HG02610 (cell line): ENCODE results near the gene ACTN4.
"Not testable (repeated sequence)": the region's sequence is repeated elsewhere in the genome, so short reads cannot be mapped to it uniquely, and the experiment has no call there.

Source experiments
- ATAC-seq: cut with Tn5 transposase; IDR thresholded peaks from one replicate; pipeline ENCODE4 v1.9.1; 2021; ENCODE audit warnings: mild to moderate bottlenecking, moderate library complexity; ENCODE audit not compliant: unreplicated experiment

The ACTN4 gene

GRCh38 chr19:38735257-38735686, 87.8 kb downstream of the ACTN4 start:
- ATAC-seq: no peak

- no peak for ATAC-seq
Observed at GRCh38 chr19:38736036-38736412, 88.6 kb downstream of the ACTN4 start.

- ATAC-seq: no peak
Observed at GRCh38 chr19:38736413-38737280, 89.2 kb downstream of the ACTN4 start.

- ATAC-seq: no peak
Observed at GRCh38 chr19:38737281-38737865, 89.9 kb downstream of the ACTN4 start.

GRCh38 chr19:38737921-38738737, 90.7 kb downstream of the ACTN4 start:
- no peak for ATAC-seq

GRCh38 chr19:38739440-38740256, 92.2 kb downstream of the ACTN4 start:
- no peak for ATAC-seq

- no peak for ATAC-seq
Observed at GRCh38 chr19:38740257-38740592, 92.8 kb downstream of the ACTN4 start.

GRCh38 chr19:38740932-38741331, 93.5 kb downstream of the ACTN4 start:
- no peak for ATAC-seq

GRCh38 chr19:38741670-38742069, 94.2 kb downstream of the ACTN4 start:
- ATAC-seq: no peak

GRCh38 chr19:38742296-38742695, 94.8 kb downstream of the ACTN4 start:
- no peak for ATAC-seq

GRCh38 chr19:38742906-38743305, 95.5 kb downstream of the ACTN4 start:
- no peak for ATAC-seq

- ATAC-seq: no peak
Observed at GRCh38 chr19:38743394-38744297, 96.2 kb downstream of the ACTN4 start.

GRCh38 chr19:38744298-38744681, 96.8 kb downstream of the ACTN4 start, which contains the start of gene CAPN12:
CAPN12 (minus strand) TSS chr19:38744474; CDS start chr19:38744165, 309 bp downstream.
- no peak for ATAC-seq

GRCh38 chr19:38744874-38745273, 97.4 kb downstream of the ACTN4 start:
- ATAC-seq: no peak

GRCh38 chr19:38745316-38745715, 97.9 kb downstream of the ACTN4 start:
- no peak for ATAC-seq

- not testable (repeated sequence) for ATAC-seq
Observed at GRCh38 chr19:38753783-38754182, 106.3 kb downstream of the ACTN4 start.

GRCh38 chr19:38754196-38754595, 106.7 kb downstream of the ACTN4 start:
- ATAC-seq: not testable (repeated sequence)

GRCh38 chr19:38759590-38760003, 112.1 kb downstream of the ACTN4 start:
- ATAC-seq: no peak

GRCh38 chr19:38760805-38761517, 113.5 kb downstream of the ACTN4 start:
- not testable (repeated sequence) for ATAC-seq
